Stimulated activated effector memory CD8-positive, alpha-beta T cell treated with anti-CD3 and anti-CD28 coated beads, Interleukin-12 subunit alpha, Interleukin-12 subunit beta, amount 100 ng/mL, for 72 hours (primary cell): ENCODE results near the gene THSD4.

ENCODE experiments used
- ATAC-seq: fragments of 150-1000 bp; cut with Tn5 transposase; 2 replicates; pipeline ENCODE4 v1.10.0; 2021
- DNase-seq, 2 donors: peaks; one replicate each; pipeline ENCODE4 v3.0.0; 2021 to 2022; ENCODE audit warnings: low spot score in 2 of 2
- H3K27ac Mint-ChIP-seq: one replicate; pipeline ENCODE4 v1.8.0; 2022; ENCODE audit warnings: mild to moderate bottlenecking, mixed read lengths
- H3K36me3 Mint-ChIP-seq: one replicate; pipeline ENCODE4 v1.8.0; 2022; ENCODE audit warnings: mild to moderate bottlenecking, mixed read lengths
- H3K4me1 Mint-ChIP-seq: one replicate; pipeline ENCODE4 v1.8.0; 2022; ENCODE audit warnings: mixed read lengths
- H3K4me3 Mint-ChIP-seq: one replicate; pipeline ENCODE4 v1.8.0; 2022; ENCODE audit warnings: mild to moderate bottlenecking, mixed read lengths
- H3K9me3 Mint-ChIP-seq: one replicate; pipeline ENCODE4 v1.8.0; 2022; ENCODE audit warnings: mixed read lengths

The THSD4 gene

GRCh38 chr15:71489570-71489969 lies 374.3 kb downstream of the THSD4 start:
- no peak for ATAC-seq
- H3K4me1 Mint-ChIP-seq, result no peaks in the 10 kb centered on the region
- H3K36me3 Mint-ChIP-seq, result no peaks in the 10 kb centered on the region
- no peak for DNase-seq
- H3K4me3 Mint-ChIP-seq, result no peak overlapping the region
- H3K27ac Mint-ChIP-seq, result no peak overlapping the region
- H3K9me3 Mint-ChIP-seq, result no peaks in the 10 kb centered on the region

GRCh38 chr15:71493526-71493925 lies 378.3 kb downstream of the THSD4 start:
- ATAC-seq, result no peak
- Mint-ChIP-seq H3K4me3 (no peak overlapping the region), H3K9me3 (no peaks in the 10 kb centered on the region), H3K4me1 (no peaks in the 10 kb centered on the region), H3K36me3 (no peaks in the 10 kb centered on the region), H3K27ac (no peak overlapping the region)
- DNase-seq, result no peak

GRCh38 chr15:71494563-71495397 lies 379.5 kb downstream of the THSD4 start:
- DNase-seq (no peak), ATAC-seq (no peak)
- Mint-ChIP-seq H3K27ac (no peak overlapping the region), H3K4me1 (no peaks in the 10 kb centered on the region), H3K4me3 (no peak overlapping the region), H3K36me3 (no peaks in the 10 kb centered on the region), H3K9me3 (no peaks in the 10 kb centered on the region)

GRCh38 chr15:71495398-71495780 lies 380.1 kb downstream of the THSD4 start:
- no peaks in the 10 kb centered on the region for H3K9me3 Mint-ChIP-seq
- DNase-seq (no peak), ATAC-seq (no peak)
- no peak overlapping the region for H3K27ac Mint-ChIP-seq
- H3K4me1 Mint-ChIP-seq, result no peaks in the 10 kb centered on the region
- H3K36me3 Mint-ChIP-seq, result no peaks in the 10 kb centered on the region
- no peak overlapping the region for H3K4me3 Mint-ChIP-seq

- H3K27ac Mint-ChIP-seq, result no peak overlapping the region
- no peaks in the 10 kb centered on the region for H3K9me3 Mint-ChIP-seq
- no peak for DNase-seq
- ATAC-seq, result no peak
- H3K4me3 Mint-ChIP-seq, result no peak overlapping the region
- H3K36me3 Mint-ChIP-seq, result no peaks in the 10 kb centered on the region
- no peaks in the 10 kb centered on the region for H3K4me1 Mint-ChIP-seq
Observed at GRCh38 chr15:71496336-71496955, 381.2 kb downstream of the THSD4 start.

DNA sequence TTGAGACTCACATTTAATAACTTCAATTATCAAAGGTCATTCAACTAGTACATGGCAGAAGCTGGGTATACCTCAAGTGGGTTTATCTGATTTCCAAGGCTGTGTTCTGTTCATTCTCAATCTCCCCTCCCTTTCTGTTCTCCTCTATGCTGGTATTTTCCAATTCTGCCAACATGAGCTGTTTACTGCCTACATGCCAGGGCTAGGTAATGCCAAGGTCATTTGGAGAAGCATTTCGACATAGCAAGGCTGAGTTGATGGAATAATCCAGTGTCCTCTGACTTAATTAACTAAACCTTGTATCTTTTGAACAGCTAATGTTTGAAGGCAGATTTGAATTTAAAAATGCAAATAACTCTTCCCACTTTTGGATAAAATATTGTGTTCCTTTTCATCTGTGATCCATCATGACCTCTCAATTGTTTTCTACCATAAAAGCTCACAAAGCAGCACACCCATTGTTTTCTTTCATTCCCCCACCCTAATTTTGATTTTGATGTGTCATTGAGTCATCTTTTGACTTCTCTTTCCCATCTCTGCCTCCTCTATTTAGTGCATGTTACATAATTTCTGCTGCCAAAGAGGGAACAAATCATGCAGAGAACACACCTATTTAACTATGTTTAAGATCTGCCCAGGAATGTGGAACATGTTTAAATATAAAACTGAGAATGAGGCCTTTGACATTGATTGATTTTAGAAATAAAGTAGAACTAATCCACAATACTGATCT lies 386.2 kb downstream of the THSD4 start:
- Mint-ChIP-seq H3K27ac (no peak overlapping the region), H3K4me1 (no peaks in the 10 kb centered on the region), H3K9me3 (no peaks in the 10 kb centered on the region), H3K36me3 (no peaks in the 10 kb centered on the region), H3K4me3 (no peak overlapping the region)
- DNase-seq, result no peak
- ATAC-seq, result no peak

DNA sequence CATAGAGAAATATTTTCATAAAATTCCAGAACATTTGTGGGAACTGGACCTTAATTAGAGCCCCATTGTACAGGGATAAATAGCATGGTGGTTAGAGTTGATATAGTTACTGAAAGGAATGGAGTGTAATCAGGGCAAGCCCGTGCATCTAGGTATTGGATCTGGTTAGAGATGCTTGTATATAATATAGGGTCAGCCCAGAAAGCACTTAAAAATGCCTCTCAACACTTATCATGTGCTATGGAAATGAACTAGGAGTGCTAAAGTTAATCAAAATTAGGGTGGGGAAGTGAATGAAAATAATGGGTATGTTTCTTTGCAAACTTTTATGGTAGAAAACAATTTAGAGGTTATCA lies 386.8 kb downstream of the THSD4 start:
- no peak overlapping the region for H3K4me3 Mint-ChIP-seq
- ATAC-seq, result no peak

DNA sequence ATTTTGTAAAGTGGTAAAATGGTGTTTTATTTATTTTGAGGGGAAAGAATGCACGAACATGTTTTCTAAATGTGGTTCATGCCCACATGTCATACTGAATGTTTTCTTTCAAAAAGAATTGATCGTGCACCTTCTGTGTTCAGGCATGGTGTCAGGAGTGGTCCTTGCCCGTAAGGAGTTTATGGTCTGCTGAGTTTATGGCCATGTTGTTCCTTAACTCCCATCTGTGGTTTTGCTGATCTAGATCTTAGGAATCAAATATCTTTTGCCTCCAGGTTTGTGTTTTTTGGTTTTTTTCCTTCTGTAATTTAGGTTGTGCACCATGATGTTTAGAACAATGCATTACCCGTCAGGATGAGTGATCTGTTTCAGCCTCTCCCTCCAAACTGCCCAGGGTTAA lies 390.7 kb downstream of the THSD4 start:
- DNase-seq (no peak), ATAC-seq (no peak)
- Mint-ChIP-seq H3K27ac (no peak overlapping the region), H3K36me3 (no peaks in the 10 kb centered on the region), H3K9me3 (no peaks in the 10 kb centered on the region), H3K4me1 (no peaks in the 10 kb centered on the region), H3K4me3 (no peak overlapping the region)

More for the DNA sequence above, 386.8 kb downstream of the THSD4 start:
- Mint-ChIP-seq H3K9me3 (no peaks in the 10 kb centered on the region), H3K27ac (no peak overlapping the region), H3K36me3 (no peaks in the 10 kb centered on the region), H3K4me1 (no peaks in the 10 kb centered on the region)
- no peak for DNase-seq

GRCh38 chr15:71506946-71507345 lies 391.7 kb downstream of the THSD4 start:
- Mint-ChIP-seq H3K4me3 (no peak overlapping the region), H3K36me3 (no peaks in the 10 kb centered on the region), H3K4me1 (no peaks in the 10 kb centered on the region), H3K27ac (no peak overlapping the region), H3K9me3 (no peaks in the 10 kb centered on the region)
- ATAC-seq, result no peak
- DNase-seq, result no peak

DNA sequence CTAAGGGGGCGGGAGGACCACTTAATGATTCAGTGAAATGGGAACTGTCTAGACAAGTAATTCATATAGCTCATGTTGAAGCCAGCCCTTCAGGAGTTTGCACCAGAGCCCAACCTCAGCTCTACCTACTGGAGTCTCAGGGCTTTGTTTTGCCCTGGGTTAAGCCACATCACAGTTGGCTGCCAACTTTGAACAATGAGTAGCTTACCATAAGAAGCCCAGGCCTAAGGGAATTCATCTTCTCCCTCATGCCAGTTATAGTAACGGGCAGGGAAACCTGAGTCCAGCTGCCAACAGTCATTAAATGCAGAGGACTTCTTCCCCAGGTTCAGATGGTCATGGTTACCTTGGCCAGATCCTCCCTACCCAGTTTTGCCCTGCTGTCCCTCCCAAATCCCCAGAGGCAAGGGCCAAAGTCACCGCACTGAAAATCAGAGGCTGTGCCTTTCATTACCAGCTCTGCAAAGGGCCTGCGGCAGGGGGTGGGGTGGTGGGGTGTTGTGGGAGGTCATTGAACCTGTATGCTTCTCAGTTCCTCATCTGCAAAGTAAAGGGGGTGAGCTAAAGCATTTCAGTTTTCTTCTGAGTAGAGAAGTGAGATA lies 392.9 kb downstream of the THSD4 start:
- Mint-ChIP-seq H3K4me3 (no peak overlapping the region), H3K9me3 (no peaks in the 10 kb centered on the region), H3K27ac (no peak overlapping the region), H3K4me1 (no peaks in the 10 kb centered on the region), H3K36me3 (no peaks in the 10 kb centered on the region)
- DNase-seq (no peak), ATAC-seq (no peak)

- H3K4me1 Mint-ChIP-seq, result no peaks in the 10 kb centered on the region
- ATAC-seq (no peak), DNase-seq (no peak)
- no peak overlapping the region for H3K4me3 Mint-ChIP-seq
- no peak overlapping the region for H3K27ac Mint-ChIP-seq
- H3K9me3 Mint-ChIP-seq, result no peaks in the 10 kb centered on the region
- no peaks in the 10 kb centered on the region for H3K36me3 Mint-ChIP-seq
Observed at GRCh38 chr15:71509139-71509538, 393.9 kb downstream of the THSD4 start.

GRCh38 chr15:71510763-71511162 lies 395.5 kb downstream of the THSD4 start:
- DNase-seq, result no peak
- no peaks in the 10 kb centered on the region for H3K9me3 Mint-ChIP-seq
- H3K36me3 Mint-ChIP-seq, result no peaks in the 10 kb centered on the region
- no peak overlapping the region for H3K27ac Mint-ChIP-seq
- H3K4me1 Mint-ChIP-seq, result no peaks in the 10 kb centered on the region
- no peak for ATAC-seq
- no peak overlapping the region for H3K4me3 Mint-ChIP-seq

DNA sequence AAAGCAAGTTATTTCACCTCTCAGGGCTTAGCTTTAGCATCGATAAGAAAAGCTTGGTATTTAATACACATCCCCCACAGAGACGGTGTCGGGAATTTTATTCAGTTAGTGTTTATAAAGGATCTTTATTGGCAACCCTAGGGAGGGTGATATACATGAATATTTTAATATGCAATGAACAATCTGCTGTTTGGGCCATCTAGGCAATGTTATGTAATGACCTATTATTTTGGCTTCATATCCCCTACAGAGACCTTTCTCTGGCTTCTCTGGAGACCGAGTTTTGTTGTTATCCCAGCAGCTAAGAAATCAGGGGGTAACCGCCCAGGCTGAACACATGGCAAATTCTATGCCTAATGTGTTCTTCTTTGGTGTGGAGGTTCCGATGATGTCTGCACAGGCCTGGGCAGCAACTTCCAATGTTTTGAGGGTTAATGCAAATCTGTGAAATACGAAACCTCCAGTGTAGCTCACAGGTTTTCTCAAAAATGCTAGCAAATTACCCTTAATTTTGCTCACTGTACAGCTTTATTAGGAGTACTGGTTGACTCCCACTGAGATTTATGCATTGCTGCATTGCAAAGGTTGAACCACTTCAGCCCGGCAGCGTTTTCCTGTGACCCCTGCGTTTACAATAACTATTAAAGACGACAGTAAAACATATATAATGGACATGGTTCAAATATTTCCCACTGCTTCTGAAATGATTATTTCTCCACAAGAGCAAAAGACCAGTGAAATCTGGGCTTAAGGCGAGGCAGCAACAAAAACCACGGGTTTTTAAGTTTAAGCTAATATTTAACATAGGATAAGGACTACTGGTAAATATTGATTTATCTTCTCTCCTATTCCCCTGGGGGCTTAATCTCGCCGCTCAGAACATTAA lies 396.8 kb downstream of the THSD4 start:
- ATAC-seq (no peak), DNase-seq (no peak)
- Mint-ChIP-seq H3K27ac (no peak overlapping the region), H3K9me3 (no peaks in the 10 kb centered on the region), H3K4me3 (no peak overlapping the region), H3K36me3 (no peaks in the 10 kb centered on the region), H3K4me1 (no peaks in the 10 kb centered on the region)

- Mint-ChIP-seq H3K9me3 (no peaks in the 10 kb centered on the region), H3K27ac (no peak overlapping the region), H3K4me3 (no peak overlapping the region), H3K4me1 (no peaks in the 10 kb centered on the region), H3K36me3 (no peaks in the 10 kb centered on the region)
- ATAC-seq (no peak), DNase-seq (no peak)
Observed at GRCh38 chr15:71512682-71513006, 397.4 kb downstream of the THSD4 start.
